ENCODE measurements around the gene CD209. TPM values are rescaled to one million over a fixed set of nuclear protein-coding genes. Genes with fewer than 3 reads are reported as not detected.

Gene CD209
- total RNA-seq, 1 experiment from 2014 or later: not detected

- no peaks in the 10 kb centered on the region for H3K9me3 ChIP-seq (ENCODE audit: low read depth, low read length, poor library complexity, severe bottlenecking)
- no peak for DNase-seq (ENCODE audit: low spot score)
- BruUV-seq (replicated peaks): no TSS peak
- ChIA-PET CTCF (no interaction called here), POLR2A (ENCODE audit: low non-redundant PET) (no interaction called here)
- H3K36me3 ChIP-seq (ENCODE audit: insufficient read depth, low read length, poor library complexity, severe bottlenecking): no peaks in the 10 kb centered on the region
- no peak overlapping the region for H3K4me3 ChIP-seq (ENCODE audit: low read depth, low read length, poor library complexity, severe bottlenecking)
- TF ChIP-seq CTCF (conservative IDR thresholded peaks at IDR 0.05; ENCODE audit: low read depth, low read length) (no peak), EZH2 (IDR thresholded peaks at IDR 0.05; ENCODE audit: borderline replicate concordance, low read depth, low read length, poor library complexity, severe bottlenecking) (peak; percentile 16)
- H3K27me3 ChIP-seq (replicated peaks; ENCODE audit: insufficient read depth, low read depth, low read length, poor library complexity): peaks cover 65% of the 10 kb centered on the region
- intact Hi-C loops (cut with micrococcal nuclease; ENCODE audit: unreplicated experiment): no loop called here
- no peak overlapping the region for H3K27ac ChIP-seq (ENCODE audit: low read depth, low read length, poor library complexity, severe bottlenecking)
- no peaks in the 10 kb centered on the region for H3K4me1 ChIP-seq (ENCODE audit: insufficient read depth, low read length, poor library complexity, severe bottlenecking)
Measured at GRCh38 chr19:7729831-7730285, 17.5 kb downstream of the CD209 start.

GRCh38 chr19:7729211-7729610 lies 18.1 kb downstream of the CD209 start:
- BruUV-seq (replicated peaks): no TSS peak

GRCh38 chr19:7725791-7726190 lies 21.5 kb downstream of the CD209 start:
- no peak overlapping the region for H3K27ac ChIP-seq (ENCODE audit: low read depth, low read length, poor library complexity, severe bottlenecking)
- peaks cover 36% of the 10 kb centered on the region for H3K27me3 ChIP-seq (replicated peaks; ENCODE audit: insufficient read depth, low read depth, low read length, poor library complexity)
- intact Hi-C loops (cut with micrococcal nuclease; ENCODE audit: unreplicated experiment): no loop called here
- no TSS peak for BruUV-seq (replicated peaks)
- no peak for TF ChIP-seq EZH2 (IDR thresholded peaks at IDR 0.05; ENCODE audit: borderline replicate concordance, low read depth, low read length, poor library complexity, severe bottlenecking)
- TF ChIP-seq CTCF (conservative IDR thresholded peaks at IDR 0.05; ENCODE audit: low read depth, low read length): no peak
- no peaks in the 10 kb centered on the region for H3K4me1 ChIP-seq (ENCODE audit: insufficient read depth, low read length, poor library complexity, severe bottlenecking)
- H3K36me3 ChIP-seq (ENCODE audit: insufficient read depth, low read length, poor library complexity, severe bottlenecking): no peaks in the 10 kb centered on the region
- POLR2A ChIA-PET (ENCODE audit: low non-redundant PET): no interaction called here
- no peaks in the 10 kb centered on the region for H3K9me3 ChIP-seq (ENCODE audit: low read depth, low read length, poor library complexity, severe bottlenecking)
- CTCF ChIA-PET: no interaction called here
- DNase-seq (ENCODE audit: low spot score): no peak
- no peak overlapping the region for H3K4me3 ChIP-seq (ENCODE audit: low read depth, low read length, poor library complexity, severe bottlenecking)

More at GRCh38 chr19:7729211-7729610, 18.1 kb downstream of the CD209 start:
- ChIA-PET CTCF (no interaction called here), POLR2A (ENCODE audit: low non-redundant PET) (no interaction called here)
- TF ChIP-seq EZH2 (IDR thresholded peaks at IDR 0.05; ENCODE audit: borderline replicate concordance, low read depth, low read length, poor library complexity, severe bottlenecking): no peak
- TF ChIP-seq CTCF (conservative IDR thresholded peaks at IDR 0.05; ENCODE audit: low read depth, low read length): no peak
- Histone ChIP-seq H3K27me3 (replicated peaks; ENCODE audit: insufficient read depth, low read depth, low read length, poor library complexity) (peaks cover 65% of the 10 kb centered on the region), H3K4me1 (ENCODE audit: insufficient read depth, low read length, poor library complexity, severe bottlenecking) (no peaks in the 10 kb centered on the region), H3K27ac (ENCODE audit: low read depth, low read length, poor library complexity, severe bottlenecking) (no peak overlapping the region), H3K4me3 (ENCODE audit: low read depth, low read length, poor library complexity, severe bottlenecking) (no peak overlapping the region), H3K36me3 (ENCODE audit: insufficient read depth, low read length, poor library complexity, severe bottlenecking) (no peaks in the 10 kb centered on the region), H3K9me3 (ENCODE audit: low read depth, low read length, poor library complexity, severe bottlenecking) (no peaks in the 10 kb centered on the region)
- intact Hi-C loops (cut with micrococcal nuclease; ENCODE audit: unreplicated experiment): no loop called here
- no peak for DNase-seq (ENCODE audit: low spot score)

Measured in A673 (cell line).